ENCODE results near the gene ZNF133.

The ZNF133 gene

GRCh38 chr20:18287546-18287914, 797 bp upstream of the ZNF133 start:
- no peak for TF ChIP-seq CTCF (IDR thresholded peaks at IDR 0.05; ENCODE audit: low read depth, low read length)
- peak overlapping the region; percentile 79 for H3K4me3 ChIP-seq (ENCODE audit: low read depth, low read length)

- TF ChIP-seq CTCF (IDR thresholded peaks at IDR 0.05; ENCODE audit: low read depth, low read length), result no peak
- peak overlapping the region; percentile 79 for H3K4me3 ChIP-seq (ENCODE audit: low read depth, low read length)
Measured at GRCh38 chr20:18288749-18289267, 481 bp downstream of the ZNF133 start.

- H3K4me3 ChIP-seq (ENCODE audit: low read depth, low read length), result peak overlapping the region; percentile 79
- no peak for TF ChIP-seq CTCF (IDR thresholded peaks at IDR 0.05; ENCODE audit: low read depth, low read length)
Measured at GRCh38 chr20:18289306-18289705, 979 bp downstream of the ZNF133 start.

GRCh38 chr20:18299364-18299763, 11.0 kb downstream of the ZNF133 start:
- no peak for TF ChIP-seq CTCF (IDR thresholded peaks at IDR 0.05; ENCODE audit: low read depth, low read length)
- no peak overlapping the region for H3K4me3 ChIP-seq (ENCODE audit: low read depth, low read length)

- no peak overlapping the region for H3K4me3 ChIP-seq (ENCODE audit: low read depth, low read length)
- no peak for TF ChIP-seq CTCF (IDR thresholded peaks at IDR 0.05; ENCODE audit: low read depth, low read length)
Measured at GRCh38 chr20:18304618-18305017, 16.3 kb downstream of the ZNF133 start.

GRCh38 chr20:18307301-18307700, 19.0 kb downstream of the ZNF133 start:
- H3K4me3 ChIP-seq (ENCODE audit: low read depth, low read length), result no peak overlapping the region
- no peak for TF ChIP-seq CTCF (IDR thresholded peaks at IDR 0.05; ENCODE audit: low read depth, low read length)

- no peak for TF ChIP-seq CTCF (IDR thresholded peaks at IDR 0.05; ENCODE audit: low read depth, low read length)
Measured at GRCh38 chr20:18310051-18310450, 21.7 kb downstream of the ZNF133 start.

More at GRCh38 chr20:18310051-18310450, 21.7 kb downstream of the ZNF133 start:
- no peak overlapping the region for H3K4me3 ChIP-seq (ENCODE audit: low read depth, low read length)

Data from WI38 (cell line).